ENCODE results near the gene OSGIN1.

OSGIN1 gene

DNA sequence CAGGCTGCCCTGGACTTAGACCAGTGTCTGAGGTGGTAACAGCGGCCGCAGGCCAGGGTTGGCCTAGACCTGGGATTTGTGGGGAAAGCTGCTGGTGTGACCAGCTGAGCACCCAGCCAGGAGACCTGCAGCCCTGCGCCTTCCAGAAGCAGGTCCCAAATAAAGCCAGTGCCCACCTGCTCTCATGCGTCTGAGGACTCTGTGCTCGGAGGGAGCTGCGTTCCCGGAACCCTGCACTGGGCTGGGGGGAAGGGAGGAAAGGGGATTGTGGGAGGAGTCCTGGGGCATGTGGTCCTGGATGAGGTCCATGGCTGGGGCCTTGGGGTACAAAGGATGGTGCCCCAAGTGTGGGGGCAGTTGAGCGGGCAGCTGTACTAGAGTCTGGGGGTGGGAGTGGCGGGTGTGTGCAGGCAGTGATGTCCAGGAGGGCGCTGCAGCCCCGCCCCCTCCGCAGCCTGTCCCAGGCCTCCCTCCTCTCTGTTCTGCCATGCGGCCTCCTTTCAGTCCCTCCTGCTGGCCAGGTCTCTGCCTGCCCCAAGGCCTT lies 13.2 kb downstream of the OSGIN1 start (continued):
- TF ChIP-seq GLI2 (tag by site-specific recombination; IDR thresholded peaks at IDR 0.05; ENCODE audit: borderline replicate concordance, low read depth), result no peak
- TF ChIP-seq, protein P1, sequence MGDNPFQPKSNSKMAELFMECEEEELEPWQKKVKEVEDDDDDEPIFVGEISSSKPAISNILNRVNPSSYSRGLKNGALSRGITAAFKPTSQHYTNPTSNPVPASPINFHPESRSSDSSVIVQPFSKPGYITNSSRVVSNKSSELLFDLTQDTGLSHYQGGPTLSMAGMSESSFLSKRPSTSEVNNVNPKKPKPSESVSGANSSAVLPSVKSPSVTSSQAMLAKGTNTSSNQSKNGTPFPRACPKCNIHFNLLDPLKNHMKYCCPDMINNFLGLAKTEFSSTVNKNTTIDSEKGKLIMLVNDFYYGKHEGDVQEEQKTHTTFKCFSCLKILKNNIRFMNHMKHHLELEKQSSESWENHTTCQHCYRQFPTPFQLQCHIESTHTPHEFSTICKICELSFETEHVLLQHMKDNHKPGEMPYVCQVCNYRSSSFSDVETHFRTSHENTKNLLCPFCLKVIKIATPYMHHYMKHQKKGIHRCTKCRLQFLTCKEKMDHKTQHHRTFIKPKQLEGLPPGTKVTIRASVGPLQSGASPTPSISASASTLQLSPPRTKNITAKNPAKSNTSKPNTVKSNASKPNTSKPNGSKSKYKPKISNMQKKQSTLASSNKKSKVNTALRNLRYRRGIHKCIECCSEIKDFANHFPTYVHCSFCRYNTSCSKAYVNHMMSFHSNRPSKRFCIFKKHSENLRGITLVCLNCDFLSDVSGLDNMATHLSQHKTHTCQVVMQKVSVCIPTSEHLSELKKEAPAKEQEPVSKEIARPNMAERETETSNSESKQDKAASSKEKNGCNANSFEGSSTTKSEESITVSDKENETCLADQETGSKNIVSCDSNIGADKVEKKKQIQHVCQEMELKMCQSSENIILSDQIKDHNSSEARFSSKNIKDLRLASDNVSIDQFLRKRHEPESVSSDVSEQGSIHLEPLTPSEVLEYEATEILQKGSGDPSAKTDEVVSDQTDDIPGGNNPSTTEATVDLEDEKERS (tag by site-specific recombination; IDR thresholded peaks at IDR 0.05), result no peak

DNA sequence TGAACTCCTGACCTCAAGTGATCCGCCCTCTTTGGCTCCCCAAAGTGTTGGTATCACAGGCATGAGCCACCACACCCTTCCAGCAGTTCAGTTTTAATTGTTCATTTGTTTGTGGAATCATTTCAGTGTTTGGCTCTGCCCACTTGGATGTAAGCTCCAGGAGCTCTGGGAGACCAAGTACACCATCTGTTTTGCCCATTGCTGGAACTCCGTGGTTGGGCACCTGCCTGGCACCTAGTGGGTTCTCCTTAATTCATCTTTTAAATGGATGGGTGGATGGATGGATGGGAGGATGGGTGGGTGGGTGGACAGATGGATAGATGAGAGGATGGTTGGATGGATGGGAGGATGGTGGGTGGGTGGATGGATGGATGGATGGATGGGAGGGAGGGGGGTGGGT lies 14.1 kb downstream of the OSGIN1 start:
- Histone ChIP-seq H3K27ac (ENCODE audit: extremely low read depth, low read depth, low read length) (no peak overlapping the region), H3K4me1 (ENCODE audit: control insufficient read depth, insufficient read depth, low read length) (no peaks in the 10 kb centered on the region), H3K36me3 (ENCODE audit: control insufficient read depth in 2 of 2, insufficient read depth in 1 of 2, low read length in 2 of 2) (no peaks in the 10 kb centered on the region), H3K4me3 (ENCODE audit: low read depth, low read length) (no peak overlapping the region), H3K9me3 (ENCODE audit: control insufficient read depth, insufficient read depth, low read depth, low read length) (no peaks in the 10 kb centered on the region)
- CTCF ChIA-PET, result interaction anchor here (0.7 to 2.3 kb wide), 3 partner anchors 10 to 192 kb away, joined by 4 to 16 read pairs (median 8); no protein-coding TSS in a partner anchor
- TF ChIP-seq RBAK (tag by site-specific recombination; IDR thresholded peaks at IDR 0.05) (no peak), ZNF146 (tag by site-specific recombination; IDR thresholded peaks at IDR 0.05) (no peak), ZNF202 (tag by site-specific recombination; IDR thresholded peaks at IDR 0.05; ENCODE audit: borderline replicate concordance) (no peak), ZNF707 (tag by site-specific recombination; IDR thresholded peaks at IDR 0.05) (no peak), GLI2 (tag by site-specific recombination; IDR thresholded peaks at IDR 0.05; ENCODE audit: borderline replicate concordance, low read depth) (no peak)
- POLR2A ChIA-PET, result no interaction called here

DNA sequence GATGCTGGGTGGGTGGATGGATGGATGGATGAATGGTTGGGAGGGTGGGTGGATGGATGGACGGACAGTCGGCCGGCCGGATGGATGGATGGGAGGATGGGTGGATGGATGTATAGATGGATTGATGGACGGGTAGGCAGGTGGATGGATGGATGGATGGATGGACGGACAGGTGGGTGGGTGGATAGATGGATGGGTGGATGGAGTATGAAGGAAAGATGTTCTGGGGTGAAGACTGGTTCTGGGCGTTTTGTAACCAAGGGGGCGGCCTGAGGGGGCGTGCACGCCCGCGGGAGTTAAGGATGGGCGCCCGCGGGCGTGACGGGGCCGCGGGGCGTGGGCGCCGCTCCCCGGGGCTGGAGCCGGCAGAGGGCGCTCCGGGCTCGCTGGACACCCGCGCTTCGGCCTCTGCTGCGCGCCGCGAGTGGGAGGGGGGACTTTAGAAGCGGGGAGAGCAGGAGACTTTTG lies 14.8 kb downstream of the OSGIN1 start, which contains the start of gene NECAB2:
NECAB2 (plus strand) TSS at position 407 of the 468 bp plus-strand sequence. CDS start 405 bp downstream, outside the sequence.
- Histone ChIP-seq H3K27ac (ENCODE audit: extremely low read depth, low read depth, low read length) (no peak within 1 kb of the TSS), H3K4me3 (ENCODE audit: low read depth, low read length) (peak within 1 kb of the TSS; percentile 26), H3K9me3 (ENCODE audit: control insufficient read depth, insufficient read depth, low read depth, low read length) (no peaks in the 10 kb centered on the region), H3K4me1 (ENCODE audit: control insufficient read depth, insufficient read depth, low read length) (no peaks in the 10 kb centered on the region), H3K36me3 (ENCODE audit: control insufficient read depth in 2 of 2, insufficient read depth in 1 of 2, low read length in 2 of 2) (no peaks in the 10 kb centered on the region)
- POLR2A ChIA-PET, result no interaction called here
- CTCF ChIA-PET, result interaction anchor here (5.3 kb wide), 1 partner anchor 97 kb away, joined by 46 read pairs; no protein-coding TSS in a partner anchor
- peak; percentile 31; the same call in 1 of the 2 replicates for TF ChIP-seq ZNF223 (tag by site-specific recombination; IDR thresholded peaks at IDR 0.05)
- TF ChIP-seq ZSCAN16 (tag by site-specific recombination; IDR thresholded peaks at IDR 0.05), result 0 out of 2 replicates have a peak, but pooled peaks have one; percentile 47
- peak; percentile 95 for TF ChIP-seq ZBTB8A (tag by site-specific recombination; IDR thresholded peaks at IDR 0.05)
- peak; percentile 21; the same call in 1 of the 2 replicates for TF ChIP-seq ZNF169 (tag by site-specific recombination; IDR thresholded peaks at IDR 0.05)
- peak; percentile 97 for TF ChIP-seq ZFHX2 (tag by site-specific recombination; conservative IDR thresholded peaks at IDR 0.05)
- peak; percentile 75 for TF ChIP-seq KLF1 (tag by site-specific recombination; IDR thresholded peaks at IDR 0.05)
- TF ChIP-seq, protein P2, sequence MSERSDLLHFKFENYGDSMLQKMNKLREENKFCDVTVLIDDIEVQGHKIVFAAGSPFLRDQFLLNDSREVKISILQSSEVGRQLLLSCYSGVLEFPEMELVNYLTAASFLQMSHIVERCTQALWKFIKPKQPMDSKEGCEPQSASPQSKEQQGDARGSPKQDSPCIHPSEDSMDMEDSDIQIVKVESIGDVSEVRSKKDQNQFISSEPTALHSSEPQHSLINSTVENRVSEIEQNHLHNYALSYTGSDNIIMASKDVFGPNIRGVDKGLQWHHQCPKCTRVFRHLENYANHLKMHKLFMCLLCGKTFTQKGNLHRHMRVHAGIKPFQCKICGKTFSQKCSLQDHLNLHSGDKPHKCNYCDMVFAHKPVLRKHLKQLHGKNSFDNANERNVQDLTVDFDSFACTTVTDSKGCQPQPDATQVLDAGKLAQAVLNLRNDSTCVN (tag by site-specific recombination; optimal IDR thresholded peaks at IDR 0.05), result peak; percentile 63
- TF ChIP-seq, protein P3, sequence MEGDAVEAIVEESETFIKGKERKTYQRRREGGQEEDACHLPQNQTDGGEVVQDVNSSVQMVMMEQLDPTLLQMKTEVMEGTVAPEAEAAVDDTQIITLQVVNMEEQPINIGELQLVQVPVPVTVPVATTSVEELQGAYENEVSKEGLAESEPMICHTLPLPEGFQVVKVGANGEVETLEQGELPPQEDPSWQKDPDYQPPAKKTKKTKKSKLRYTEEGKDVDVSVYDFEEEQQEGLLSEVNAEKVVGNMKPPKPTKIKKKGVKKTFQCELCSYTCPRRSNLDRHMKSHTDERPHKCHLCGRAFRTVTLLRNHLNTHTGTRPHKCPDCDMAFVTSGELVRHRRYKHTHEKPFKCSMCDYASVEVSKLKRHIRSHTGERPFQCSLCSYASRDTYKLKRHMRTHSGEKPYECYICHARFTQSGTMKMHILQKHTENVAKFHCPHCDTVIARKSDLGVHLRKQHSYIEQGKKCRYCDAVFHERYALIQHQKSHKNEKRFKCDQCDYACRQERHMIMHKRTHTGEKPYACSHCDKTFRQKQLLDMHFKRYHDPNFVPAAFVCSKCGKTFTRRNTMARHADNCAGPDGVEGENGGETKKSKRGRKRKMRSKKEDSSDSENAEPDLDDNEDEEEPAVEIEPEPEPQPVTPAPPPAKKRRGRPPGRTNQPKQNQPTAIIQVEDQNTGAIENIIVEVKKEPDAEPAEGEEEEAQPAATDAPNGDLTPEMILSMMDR (tag by site-specific recombination; IDR thresholded peaks at IDR 0.05), result 0 out of 2 replicates have a peak, but pooled peaks have one; percentile 31
- peak; percentile 50; the same call in 1 of the 2 replicates for TF ChIP-seq ZEB2 (tag by site-specific recombination; IDR thresholded peaks at IDR 0.05)
- peak; percentile 75 for TF ChIP-seq KLF9 (tag by site-specific recombination; IDR thresholded peaks at IDR 0.05; ENCODE audit: low read depth)
- no peak for TF ChIP-seq ZNF610 (tag by site-specific recombination; IDR thresholded peaks at IDR 0.05; ENCODE audit: borderline replicate concordance)
- TF ChIP-seq EGR2 (tag by site-specific recombination; IDR thresholded peaks at IDR 0.05; ENCODE audit: low read depth), result peak; percentile 96
- TF ChIP-seq ZNF561 (tag by site-specific recombination; IDR thresholded peaks at IDR 0.05; ENCODE audit: borderline replicate concordance), result peak; percentile 25; the same call in 1 of the 2 replicates
- TF ChIP-seq, protein P4, sequence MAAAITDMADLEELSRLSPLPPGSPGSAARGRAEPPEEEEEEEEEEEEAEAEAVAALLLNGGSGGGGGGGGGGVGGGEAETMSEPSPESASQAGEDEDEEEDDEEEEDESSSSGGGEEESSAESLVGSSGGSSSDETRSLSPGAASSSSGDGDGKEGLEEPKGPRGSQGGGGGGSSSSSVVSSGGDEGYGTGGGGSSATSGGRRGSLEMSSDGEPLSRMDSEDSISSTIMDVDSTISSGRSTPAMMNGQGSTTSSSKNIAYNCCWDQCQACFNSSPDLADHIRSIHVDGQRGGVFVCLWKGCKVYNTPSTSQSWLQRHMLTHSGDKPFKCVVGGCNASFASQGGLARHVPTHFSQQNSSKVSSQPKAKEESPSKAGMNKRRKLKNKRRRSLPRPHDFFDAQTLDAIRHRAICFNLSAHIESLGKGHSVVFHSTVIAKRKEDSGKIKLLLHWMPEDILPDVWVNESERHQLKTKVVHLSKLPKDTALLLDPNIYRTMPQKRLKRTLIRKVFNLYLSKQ (tag by site-specific recombination; IDR thresholded peaks at IDR 0.05; ENCODE audit: borderline replicate concordance), result no peak
- peak; percentile 65; the same call in 1 of the 2 replicates for TF ChIP-seq KLF8 (tag by site-specific recombination; IDR thresholded peaks at IDR 0.05)
- no peak; the same call in 1 of the 2 replicates for TF ChIP-seq SP2 (tag by site-specific recombination; IDR thresholded peaks at IDR 0.05)
- 0 out of 2 replicates have a peak, but pooled peaks have one; percentile 20 for TF ChIP-seq KLF7 (tag by site-specific recombination; IDR thresholded peaks at IDR 0.05; ENCODE audit: borderline replicate concordance)
- peak; percentile 98 for TF ChIP-seq ZNF366 (tag by site-specific recombination; conservative IDR thresholded peaks at IDR 0.05)
- TF ChIP-seq ZNF157 (tag by site-specific recombination; IDR thresholded peaks at IDR 0.05), result 0 out of 2 replicates have a peak, but pooled peaks have one; percentile 42
- peak; percentile 92 for TF ChIP-seq ZBTB17 (tag by site-specific recombination; IDR thresholded peaks at IDR 0.05)
